Pancreas (tissue), 10 donors: ENCODE results near the gene POP7. TPM values are rescaled to one million over a fixed set of nuclear protein-coding genes. Genes with fewer than 3 reads are reported as not detected.

ENCODE experiments used
- ATAC-seq, 4 donors: fragments of 200-7000 bp; cut with Tn5 transposase; one replicate each; pipeline versions ENCODE4 v1.8.0 to v1.9.1; 2020; ENCODE audit warnings: mild to moderate bottlenecking in 4 of 4, moderate library complexity in 4 of 4
- DNase-seq, 6 donors: peaks; one replicate each; pipeline ENCODE4 v3.0.0-alpha.2; 2020
- FAIRE-seq: peaks from 2 replicates; lab custom pipeline; 2012; peaks lifted over from hg19 to GRCh38; lab: Jason Lieb, UNC
- H3K27ac ChIP-seq, 4 donors: fragments of 200-600 bp; sonication (generic); 1 replicate in 3 of 4; 2 replicates in 1 of 4; pipeline versions ENCODE4 v1.5.0 to v1.8.0; 2020
- H3K27me3 ChIP-seq, 4 donors: fragments of 200-600 bp; one replicate each; pipeline ENCODE4 v1.8.0; 2021
- H3K36me3 ChIP-seq, 3 donors: fragments of 200-600 bp; sonication (generic) in 1 of 3; one replicate each; pipeline versions ENCODE4 v1.5.0 to v1.8.0; 2020 to 2021
- H3K4me1 ChIP-seq, 3 donors: fragments of 200-600 bp; one replicate each; pipeline ENCODE4 v1.8.0; 2021
- H3K4me3 ChIP-seq, 4 donors: fragments of 200-600 bp; sonication (generic) in 2 of 4; one replicate each; pipeline versions ENCODE4 v1.5.0 to v1.8.0; 2020 to 2021
- H3K9me3 ChIP-seq, 4 donors: fragments of 200-600 bp; one replicate each; pipeline ENCODE4 v1.8.0; 2021
- CTCF ChIP-seq, 4 donors: fragments of 200-600 bp; sonication (generic) in 3 of 4; IDR thresholded peaks; one replicate each; pipeline versions ENCODE4 v1.5.0 to v1.8.0; 2021; ENCODE audit warnings: antibody characterized with exemption in 4 of 4
- WGBS, 2 donors: extraction: QIAGEN DNeasy Blood & Tissue Kit; methylation state at CpG; one replicate each; pipeline ENCODE4 v1.1.7; 2013; 5-methylcytosine and 5-hydroxymethylcytosine counted together
- intact Hi-C, 3 donors: fragments of 100-400 bp; cut with DNase I; formaldehyde crosslinking; loops; one replicate each; pipeline versions ENCODE4 v1.11.1 to v1.14.2; 2022
- polyA plus RNA-seq, 2 donors: library from polyadenylated mRNA; stranded (reverse); fragments of 200-250 nt; gene quantifications; one replicate each; pipeline ENCODE4 v1.2.3, GENCODE V29; 2013
- total RNA-seq, 6 donors: library from RNA; stranded (reverse); fragmentation: NEBNext Ultra II Directional in 4 of 6; extraction: Animal tissue kit (Norgen Biotek cat#: 25700) in 4 of 6; gene quantifications; one replicate each; pipeline versions ENCODE4 v1.2.1 to v1.2.4, GENCODE V29; 2021 to 2023
- donor health status: healthy with polysubstance abuse.
- donor health status: DM: no; HTN: no; CAD: no; lungs with moderate emphysema.
- donor health status: DM: no; HTN: no; CAD: no.
- donor health status: control.
- donor health status: control.
- donor health status: Bipolar disorder and iron deficiency.
- donor health status: DM: yes; HTN: yes; CAD: no.
- donor health status: DM: no; HTN: no; CAD: no.
- donor health status: DM: no; HTN: no; CAD: no.
- donor health status: DM: yes; HTN: yes; CAD: no.

Gene POP7
- total and polyA plus RNA-seq, 8 donors, result 10.5 to 26.1 (median 16.2) TPM

DNA sequence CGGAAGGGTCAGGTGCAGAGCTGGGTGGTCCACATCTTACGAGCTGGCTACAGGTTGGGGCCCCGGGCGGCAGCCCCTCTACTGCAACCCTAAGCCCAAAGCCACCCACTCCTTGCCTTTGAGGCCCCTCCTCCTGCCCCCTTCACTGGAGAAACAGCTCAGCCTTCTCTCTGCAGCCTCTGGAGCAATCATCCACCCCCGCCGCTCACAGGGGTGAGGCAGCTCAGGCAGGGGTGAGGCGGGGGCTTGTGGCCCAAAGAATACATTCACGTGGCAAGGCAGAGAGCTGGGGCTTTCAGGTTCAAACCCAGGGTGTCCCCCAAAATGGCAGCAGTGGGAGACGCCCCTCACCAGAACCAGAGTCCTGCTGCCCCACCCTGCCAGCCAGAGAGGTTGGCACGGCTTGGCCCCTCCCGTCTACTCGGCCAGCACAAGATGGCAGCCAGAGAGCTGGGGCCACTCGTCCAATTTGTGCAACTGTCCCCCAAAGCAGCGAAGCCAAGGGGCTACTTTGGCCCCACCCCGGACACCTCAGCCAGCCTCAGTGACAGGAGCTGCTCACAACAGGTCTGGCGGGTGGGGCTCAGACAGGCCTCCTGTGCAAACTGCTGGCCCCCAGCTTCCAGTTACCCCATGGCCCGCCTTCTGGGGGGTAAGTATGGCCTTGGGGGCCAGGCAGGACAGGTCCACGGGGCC lies 25.2 kb upstream of the POP7 start:
- H3K4me1 ChIP-seq, result no peaks in the 10 kb centered on the region
- H3K9me3 ChIP-seq, result no peaks in the 10 kb centered on the region
- H3K27ac ChIP-seq, result no peak overlapping the region
- no peaks in the 10 kb centered on the region for H3K27me3 ChIP-seq
- no peak for ATAC-seq
- no peak for TF ChIP-seq CTCF (IDR thresholded peaks at IDR 0.05)
- intact Hi-C loops, result loop anchor here in 2 of 3 donors (5.0 to 10.0 kb wide), 3 partner anchors 116 to 216 kb away; partner anchors contain the start of gene SPACDR (in 1 of the 2)
- peak in 2 of 6 donors; percentile 26 to 41 for DNase-seq
- 88 to 89% methylated on average over 18 of the region's 18 CpGs for WGBS, 2 donors
- H3K36me3 ChIP-seq, result peaks cover 3 to 68% (median 50%) of the 10 kb centered on the region in 3 donors
- H3K4me3 ChIP-seq, result no peak overlapping the region
- FAIRE-seq, result no peak

GRCh38 chr7:100681491-100682227 lies 24.3 kb upstream of the POP7 start:
- Histone ChIP-seq H3K27me3 (no peaks in the 10 kb centered on the region), H3K9me3 (no peaks in the 10 kb centered on the region), H3K4me1 (no peaks in the 10 kb centered on the region), H3K36me3 (peaks cover 3 to 73% (median 51%) of the 10 kb centered on the region in 3 donors), H3K27ac (no peak overlapping the region), H3K4me3 (no peak overlapping the region)
- 83 to 84% methylated on average over 29 of the region's 29 CpGs for WGBS, 2 donors
- no peak for TF ChIP-seq CTCF (IDR thresholded peaks at IDR 0.05)
- peak in 2 of 6 donors; percentile 24 to 80 for DNase-seq
- no peak for FAIRE-seq
- ATAC-seq, result peak in 1 of 4 donors; percentile 1
- intact Hi-C loops, result loop anchor here in 2 of 3 donors (5.0 to 10.0 kb wide), 3 partner anchors 117 to 217 kb away; partner anchors contain the start of gene SPACDR (in 1 of the 2)

GRCh38 chr7:100682228-100682741 lies 23.6 kb upstream of the POP7 start:
- H3K9me3 ChIP-seq, result no peaks in the 10 kb centered on the region
- H3K4me1 ChIP-seq, result no peaks in the 10 kb centered on the region
- intact Hi-C loops, result loop anchor here in 2 of 3 donors (5.0 to 10.0 kb wide), 3 partner anchors 117 to 217 kb away; partner anchors contain the start of gene SPACDR (in 1 of the 2)
- no peaks in the 10 kb centered on the region for H3K27me3 ChIP-seq
- no peak overlapping the region for H3K4me3 ChIP-seq
- no peak overlapping the region for H3K27ac ChIP-seq
- 89 to 91% methylated on average over 23 to 25 of the region's 25 CpGs for WGBS, 2 donors
- ATAC-seq (no peak), FAIRE-seq (no peak), DNase-seq (peak in 5 of 6 donors; percentile 17 to 78 (median 46))
- TF ChIP-seq CTCF (IDR thresholded peaks at IDR 0.05), result no peak
- peaks cover 3 to 73% (median 53%) of the 10 kb centered on the region in 3 donors for H3K36me3 ChIP-seq

DNA sequence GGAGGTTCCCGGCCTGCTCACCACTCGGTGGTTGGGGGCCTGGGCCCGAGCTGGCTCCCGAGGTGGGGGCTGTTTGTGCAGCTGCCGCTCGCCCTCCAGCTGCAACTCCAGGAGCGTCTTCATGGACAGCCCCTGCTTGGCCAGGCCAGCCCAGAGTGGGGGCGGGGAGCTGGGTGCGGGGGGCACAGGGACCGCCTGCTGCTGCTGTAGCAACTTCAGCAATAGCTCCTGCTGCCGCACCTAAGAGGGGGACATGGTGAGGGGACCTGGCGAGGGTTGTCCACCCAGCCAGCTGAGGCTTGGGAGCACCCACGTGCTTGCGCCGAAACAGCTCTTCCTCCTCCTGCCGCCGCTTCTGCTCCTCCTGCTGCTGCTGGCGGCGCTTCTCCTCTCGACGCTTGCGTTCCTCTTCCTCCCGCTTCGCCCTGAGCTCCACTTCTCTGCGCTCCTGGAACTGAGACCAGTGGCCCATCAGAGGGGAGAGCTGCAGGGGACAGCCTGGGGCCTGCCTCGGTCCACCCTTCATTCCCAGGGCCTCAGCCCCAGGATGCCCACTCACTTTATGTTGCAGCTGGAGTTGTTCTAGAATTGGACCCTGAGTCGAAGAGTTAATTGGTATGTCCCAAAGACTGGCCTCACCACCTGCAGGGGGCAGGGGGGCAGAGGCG lies 22.8 kb upstream of the POP7 start:
- DNase-seq (peak in 3 of 6 donors; percentile 16 to 78 (median 53)), FAIRE-seq (no peak), ATAC-seq (no peak)
- Histone ChIP-seq H3K36me3 (peaks cover 3 to 73% (median 55%) of the 10 kb centered on the region in 3 donors), H3K4me3 (no peak overlapping the region), H3K27me3 (no peaks in the 10 kb centered on the region), H3K4me1 (no peaks in the 10 kb centered on the region), H3K9me3 (no peaks in the 10 kb centered on the region), H3K27ac (no peak overlapping the region)
- intact Hi-C loops, result loop anchor here in 2 of 3 donors (5.0 to 10.0 kb wide), 3 partner anchors 118 to 218 kb away; partner anchors contain the start of gene SPACDR (in 1 of the 2)
- no peak for TF ChIP-seq CTCF (IDR thresholded peaks at IDR 0.05)
- 87 to 91% methylated on average over 28 of the region's 28 CpGs for WGBS, 2 donors
